Astrocyte of the cerebellum (primary cell): ENCODE measurements around the gene TCFL5.

ENCODE experiments used
- DNase-seq: peaks from one replicate; pipeline ENCODE4 v3.0.0-alpha.2; 2011; ENCODE audit warnings: low read depth
- H3K4me3 ChIP-seq: 2 replicates; pipeline ENCODE4 v1.5.1; 2011; ENCODE audit warnings: mild to moderate bottlenecking, low read depth, low read length, moderate library complexity
- CTCF ChIP-seq: IDR thresholded peaks from 2 replicates; pipeline ENCODE4 v1.5.1; 2012; ENCODE audit warnings: low read length, low read depth, moderate library complexity, mild to moderate bottlenecking; ENCODE audit errors: missing control alignments
- in situ Hi-C: cut with HindIII; loops from 2 replicates; pipeline ENCODE4 v1.10.0; 2017; ENCODE audit warnings: low sequenced_read_pairs

The TCFL5 gene

GRCh38 chr20:62840244-62841197, 21.1 kb downstream of the TCFL5 start:
- H3K4me3 ChIP-seq: no peak overlapping the region
- no peak for TF ChIP-seq CTCF
- in situ Hi-C loops: no loop called here
- DNase-seq: no peak

GRCh38 chr20:62839816-62840215, 21.8 kb downstream of the TCFL5 start:
- DNase-seq: no peak
- H3K4me3 ChIP-seq: no peak overlapping the region
- TF ChIP-seq CTCF: no peak
- in situ Hi-C loops: no loop called here

GRCh38 chr20:62839261-62839660, 22.4 kb downstream of the TCFL5 start:
- in situ Hi-C loops: no loop called here
- no peak for TF ChIP-seq CTCF
- H3K4me3 ChIP-seq: no peak overlapping the region
- no peak for DNase-seq

- H3K4me3 ChIP-seq: no peak overlapping the region
- no peak for DNase-seq
These were observed 23.3 kb downstream of the TCFL5 start for GRCh38 chr20:62838128-62838891.

GRCh38 chr20:62837790-62838127, 23.9 kb downstream of the TCFL5 start:
- no peak overlapping the region for H3K4me3 ChIP-seq
- in situ Hi-C loops: no loop called here
- DNase-seq: no peak
- TF ChIP-seq CTCF: no peak

More at GRCh38 chr20:62838128-62838891, 23.3 kb downstream of the TCFL5 start:
- in situ Hi-C loops: no loop called here
- TF ChIP-seq CTCF: no peak

GRCh38 chr20:62836967-62837490, 24.6 kb downstream of the TCFL5 start:
- no peak for TF ChIP-seq CTCF
- H3K4me3 ChIP-seq: no peak overlapping the region
- in situ Hi-C loops: no loop called here
- no peak for DNase-seq
